SK-N-SH treated with all-trans-retinoic acid at 6 μM for 48 hours (cell line): ENCODE results near the gene KIF12.

Experiments used
- ATAC-seq: fragments of 200-7000 bp; cut with Tn5 transposase; 3 replicates; pipeline ENCODE4 v1.9.1; 2020; ENCODE audit warnings: mild to moderate bottlenecking, moderate library complexity
- ARNTL ChIP-seq: fragments of 450-650 bp; formaldehyde crosslinking; IDR thresholded peaks from 2 replicates; pipeline ENCODE4 v1.5.0; 2020; ENCODE audit warnings: low read depth, mild to moderate bottlenecking, moderate library complexity, borderline replicate concordance
- BACH2 ChIP-seq: fragments of 250-450 bp; sonication (Bioruptor Pico); IDR thresholded peaks from 2 replicates; pipeline ENCODE4 v1.9.0; 2021; ENCODE audit warnings: mild to moderate bottlenecking, borderline replicate concordance
- CREB5 ChIP-seq: fragments of 250-450 bp; sonication (Bioruptor Pico); IDR thresholded peaks from 2 replicates; pipeline ENCODE4 v1.5.1; 2020; ENCODE audit warnings: low read depth, mild to moderate bottlenecking, moderate library complexity
- CSDC2 ChIP-seq: fragments of 250-450 bp; sonication (Bioruptor Pico); IDR thresholded peaks from 2 replicates; pipeline ENCODE4 v1.5.0; 2020; ENCODE audit warnings: mild to moderate bottlenecking, moderate library complexity
- CSRNP3 ChIP-seq: fragments of 250-450 bp; sonication (Bioruptor Pico); IDR thresholded peaks from 2 replicates; pipeline ENCODE4 v1.5.1; 2021; ENCODE audit warnings: mild to moderate bottlenecking, moderate library complexity
- ESRRG ChIP-seq: fragments of 250-450 bp; sonication (Bioruptor Pico); IDR thresholded peaks from 2 replicates; pipeline ENCODE4 v1.6.1; 2021; ENCODE audit warnings: mild to moderate bottlenecking
- GLIS3 ChIP-seq: fragments of 250-450 bp; sonication (Bioruptor Pico); IDR thresholded peaks from 2 replicates; pipeline ENCODE4 v1.5.0; 2020; ENCODE audit warnings: mild to moderate bottlenecking, moderate library complexity
- ISL1 ChIP-seq: fragments of 250-450 bp; sonication (Bioruptor Pico); IDR thresholded peaks from 2 replicates; pipeline ENCODE4 v2.1.2; 2022; ENCODE audit warnings: mild to moderate bottlenecking, moderate library complexity
- OSR1 ChIP-seq: fragments of 250-450 bp; sonication (Bioruptor Pico); IDR thresholded peaks from 2 replicates; pipeline ENCODE4 v1.8.0; 2022; ENCODE audit warnings: moderate library complexity, mild to moderate bottlenecking, inconsistent platforms
- PATZ1 ChIP-seq: fragments of 250-450 bp; sonication (Bioruptor Pico); IDR thresholded peaks from 2 replicates; pipeline ENCODE4 v1.8.0; 2020; ENCODE audit warnings: mild to moderate bottlenecking, moderate library complexity, borderline replicate concordance
- POU6F1 ChIP-seq: fragments of 250-450 bp; sonication (Bioruptor Pico); IDR thresholded peaks from 2 replicates; pipeline ENCODE4 v1.8.0; 2021; ENCODE audit warnings: low read depth, mild to moderate bottlenecking, moderate library complexity, borderline replicate concordance
- PPARA ChIP-seq: fragments of 250-450 bp; sonication (Bioruptor Pico); IDR thresholded peaks from 2 replicates; pipeline ENCODE4 v1.5.0; 2020; ENCODE audit warnings: mild to moderate bottlenecking, borderline replicate concordance
- RARB ChIP-seq: fragments of 250-450 bp; sonication (Bioruptor Pico); IDR thresholded peaks from 2 replicates; pipeline ENCODE4 v1.8.0; 2021; ENCODE audit warnings: mild to moderate bottlenecking, moderate library complexity
- SNAI2 ChIP-seq: fragments of 250-450 bp; sonication (Bioruptor Pico); IDR thresholded peaks from 2 replicates; pipeline ENCODE4 v1.5.0; 2020; ENCODE audit warnings: mild to moderate bottlenecking, moderate library complexity
- TCF4 ChIP-seq: fragments of 250-450 bp; sonication (Bioruptor Pico); IDR thresholded peaks from 2 replicates; pipeline ENCODE4 v1.8.0; 2021; ENCODE audit warnings: mild to moderate bottlenecking, moderate library complexity, borderline replicate concordance
- TOX ChIP-seq: fragments of 250-450 bp; sonication (Bioruptor Pico); IDR thresholded peaks from 2 replicates; pipeline ENCODE4 v1.8.0; 2021; ENCODE audit warnings: mild to moderate bottlenecking, moderate library complexity, borderline replicate concordance
- TSHZ2 ChIP-seq: fragments of 250-450 bp; sonication (Bioruptor Pico); IDR thresholded peaks from 2 replicates; pipeline ENCODE4 v1.5.0; 2020; ENCODE audit warnings: mild to moderate bottlenecking, moderate library complexity
- ZC3H10 ChIP-seq: fragments of 250-450 bp; sonication (Bioruptor Pico); IDR thresholded peaks from 2 replicates; pipeline ENCODE4 v1.5.1; 2021; ENCODE audit warnings: mild to moderate bottlenecking, moderate library complexity
- ZFP30 ChIP-seq: fragments of 450-650 bp; formaldehyde crosslinking; IDR thresholded peaks from 2 replicates; pipeline ENCODE4 v1.5.0; 2022; ENCODE audit warnings: mild to moderate bottlenecking, moderate library complexity
- ZNF565 ChIP-seq: fragments of 450-650 bp; formaldehyde crosslinking; conservative IDR thresholded peaks from 2 replicates; pipeline ENCODE4 v1.5.0; 2020; ENCODE audit warnings: low read depth, mild to moderate bottlenecking, moderate library complexity
- ZNF70 ChIP-seq: fragments of 450-650 bp; formaldehyde crosslinking; IDR thresholded peaks from 2 replicates; pipeline ENCODE4 v1.5.0; 2020; ENCODE audit warnings: mild to moderate bottlenecking, moderate library complexity
- ZNF8 ChIP-seq: fragments of 450-650 bp; formaldehyde crosslinking; IDR thresholded peaks from 2 replicates; pipeline ENCODE4 v1.5.0; 2020; ENCODE audit warnings: mild to moderate bottlenecking, moderate library complexity

KIF12 gene

GRCh38 chr9:114124666-114125475 is 25.8 kb upstream of the KIF12 start:
- ATAC-seq: no peak
- TF ChIP-seq TOX (CRISPR knock-in tag): no peak
- no peak for TF ChIP-seq ISL1 (CRISPR knock-in tag)
- no peak for TF ChIP-seq TSHZ2 (CRISPR knock-in tag)
- TF ChIP-seq CSDC2: no peak
- no peak for TF ChIP-seq ZNF70 (CRISPR knock-in tag)
- no peak for TF ChIP-seq PPARA
- no peak for TF ChIP-seq RARB (CRISPR knock-in tag)
- no peak for TF ChIP-seq ZNF8 (CRISPR knock-in tag)
- no peak for TF ChIP-seq SNAI2 (CRISPR knock-in tag)
- no peak for TF ChIP-seq POU6F1
- no peak for TF ChIP-seq BACH2 (CRISPR knock-in tag)
- TF ChIP-seq CSRNP3 (CRISPR knock-in tag): no peak
- TF ChIP-seq ZC3H10: no peak
- no peak for TF ChIP-seq ARNTL (CRISPR knock-in tag)
- TF ChIP-seq TCF4 (CRISPR knock-in tag): no peak
- no peak for TF ChIP-seq OSR1 (CRISPR knock-in tag)
- TF ChIP-seq ESRRG: no peak
- TF ChIP-seq ZFP30 (CRISPR knock-in tag): no peak
- TF ChIP-seq GLIS3: no peak

- no peak for TF ChIP-seq TOX (CRISPR knock-in tag)
- TF ChIP-seq SNAI2 (CRISPR knock-in tag): no peak
- TF ChIP-seq ZNF565: no peak
- TF ChIP-seq RARB (CRISPR knock-in tag): no peak
- TF ChIP-seq ZC3H10: no peak
- no peak for TF ChIP-seq PATZ1 (CRISPR knock-in tag)
- no peak for TF ChIP-seq PPARA
- ATAC-seq: no peak
Measured at GRCh38 chr9:114124138-114124537, 25.0 kb upstream of the KIF12 start.

- ATAC-seq: no peak
Measured at GRCh38 chr9:114123031-114123977, 24.2 kb upstream of the KIF12 start.

More at GRCh38 chr9:114123031-114123977, 24.2 kb upstream of the KIF12 start:
- TF ChIP-seq RARB (CRISPR knock-in tag) (no peak), CREB5 (CRISPR knock-in tag) (no peak), BACH2 (CRISPR knock-in tag) (no peak), SNAI2 (CRISPR knock-in tag) (no peak), TOX (CRISPR knock-in tag) (no peak), ZNF8 (CRISPR knock-in tag) (no peak), ZC3H10 (no peak), PPARA (no peak)
